HG03565 (cell line): ENCODE measurements around the gene KCNJ6.
"Not testable (repeated sequence)": the region's sequence is repeated elsewhere in the genome, so short reads cannot be mapped to it uniquely, and the experiment has no call there.

Source experiments
- ATAC-seq: cut with Tn5 transposase; IDR thresholded peaks from one replicate; pipeline ENCODE4 v1.9.1; 2021; ENCODE audit warnings: mild to moderate bottlenecking, moderate library complexity; ENCODE audit not compliant: unreplicated experiment

Gene KCNJ6

DNA sequence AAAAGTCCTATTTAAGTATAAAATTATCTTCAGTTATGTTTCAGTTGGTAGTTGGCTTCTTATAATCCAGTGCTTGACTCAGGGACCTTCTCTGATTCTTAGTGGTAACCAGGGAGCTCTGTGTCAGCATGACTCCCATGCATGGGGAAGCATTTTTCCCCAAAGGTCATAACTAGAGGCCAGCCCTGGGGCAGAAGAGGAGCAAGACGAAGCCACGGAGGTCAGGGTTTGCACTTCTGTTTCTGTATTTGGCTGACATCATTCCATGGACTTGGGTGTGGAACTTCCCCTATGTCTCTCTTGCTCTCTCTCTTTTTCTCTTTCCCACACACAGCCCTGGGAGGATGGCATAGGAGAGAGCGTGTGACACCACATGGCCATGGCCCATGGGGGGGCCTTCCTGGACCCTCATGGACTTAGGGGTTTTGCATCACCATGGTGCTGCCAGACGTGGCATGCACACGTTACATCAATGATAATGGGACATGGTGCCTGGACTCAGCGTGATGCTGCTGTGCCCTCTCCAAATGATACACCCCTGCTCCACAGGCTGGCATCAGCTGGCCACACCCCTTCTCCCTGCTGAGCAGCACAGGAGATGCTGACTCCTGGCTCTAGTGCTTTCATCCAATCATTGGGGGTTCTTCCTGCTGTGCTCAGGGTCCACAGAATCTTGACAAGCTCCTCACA is 260.5 kb downstream of the KCNJ6 start:
- no peak for ATAC-seq

- ATAC-seq, result no peak
These were observed 261.7 kb downstream of the KCNJ6 start for GRCh38 chr21:37654596-37654995.

DNA sequence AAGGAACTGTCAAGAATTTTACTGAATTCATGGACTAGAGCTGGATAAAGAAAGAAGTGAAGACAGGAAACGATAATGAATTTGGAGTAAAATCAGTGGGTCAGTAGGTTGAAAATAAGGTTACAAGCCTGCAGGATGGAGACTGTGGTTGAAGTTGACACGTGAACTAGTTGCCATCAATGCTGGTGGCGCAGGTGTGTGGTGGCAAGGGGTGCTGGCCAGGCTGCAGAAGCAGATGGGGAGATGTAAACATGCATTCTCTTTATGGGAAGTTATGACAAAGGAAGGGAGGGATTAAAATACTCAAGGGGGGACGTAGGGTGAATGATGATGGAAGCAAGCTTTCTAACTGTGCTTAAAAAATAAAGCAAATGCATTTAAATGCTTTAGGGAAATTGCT is 263.1 kb downstream of the KCNJ6 start:
- ATAC-seq, result no peak

DNA sequence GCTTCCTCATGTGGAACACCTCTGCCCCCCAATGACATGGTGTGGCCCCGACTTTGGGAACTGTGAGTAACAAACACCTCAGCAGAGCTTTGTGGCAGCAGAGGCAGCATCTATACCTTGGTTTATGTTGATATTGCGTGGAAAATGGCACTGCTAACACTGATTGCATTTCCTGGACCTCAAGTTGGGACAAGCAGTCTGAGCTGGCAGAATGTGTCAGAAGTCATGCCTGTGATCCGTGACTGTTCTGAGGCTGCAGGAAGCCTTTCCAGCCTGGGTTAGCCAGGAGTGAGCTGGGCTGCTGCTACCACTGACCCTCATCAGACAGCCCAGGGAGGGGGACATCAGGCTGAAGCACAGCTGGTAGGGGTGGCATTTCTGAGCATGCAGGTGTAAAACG is 268.5 kb downstream of the KCNJ6 start:
- ATAC-seq, result no peak

DNA sequence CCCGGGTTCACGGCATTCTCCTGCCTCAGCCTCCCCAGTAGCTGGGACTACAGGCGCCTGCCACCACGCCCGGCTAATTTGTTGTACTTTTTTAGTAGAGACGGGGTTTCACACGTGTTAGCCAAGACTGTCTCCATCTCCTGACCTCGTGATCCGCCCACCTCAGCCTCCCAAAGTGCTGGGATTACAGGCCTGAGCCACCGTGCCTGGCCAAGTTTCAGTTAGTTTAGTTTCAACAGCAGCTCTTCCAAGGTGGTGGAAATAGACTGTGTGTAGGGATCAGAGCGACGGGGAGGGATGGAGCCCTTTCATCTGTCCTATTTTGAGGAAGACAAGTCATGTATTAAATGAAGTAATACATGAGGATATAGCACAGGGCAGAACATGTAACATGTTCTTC is 269.5 kb downstream of the KCNJ6 start:
- ATAC-seq, result not testable (repeated sequence)

- no peak for ATAC-seq
These were observed 270.4 kb downstream of the KCNJ6 start for GRCh38 chr21:37645848-37646247.

DNA sequence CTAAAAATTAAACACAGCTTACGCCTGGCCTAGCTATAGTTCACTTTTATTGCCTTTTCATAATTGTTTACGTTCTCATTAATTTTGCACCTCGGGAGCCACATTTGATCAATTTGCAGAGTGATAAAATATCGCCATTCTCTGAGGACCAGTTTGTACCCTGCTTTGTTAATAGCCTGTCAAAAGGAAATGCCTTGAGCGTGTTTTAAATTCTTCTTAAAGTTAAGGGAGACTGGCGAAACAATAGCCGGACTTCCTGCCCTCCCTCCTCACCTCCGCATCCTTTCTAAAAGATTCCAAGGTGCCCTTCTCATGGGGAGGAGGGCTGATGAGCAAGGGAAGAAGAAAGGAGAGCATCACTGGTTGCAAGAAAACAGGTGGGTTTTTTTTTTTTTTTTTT is 271.6 kb downstream of the KCNJ6 start:
- ATAC-seq, result no peak

GRCh38 chr21:37643862-37644261 is 272.4 kb downstream of the KCNJ6 start:
- ATAC-seq, result not testable (repeated sequence)

GRCh38 chr21:37642493-37642892 is 273.8 kb downstream of the KCNJ6 start:
- ATAC-seq, result no peak

DNA sequence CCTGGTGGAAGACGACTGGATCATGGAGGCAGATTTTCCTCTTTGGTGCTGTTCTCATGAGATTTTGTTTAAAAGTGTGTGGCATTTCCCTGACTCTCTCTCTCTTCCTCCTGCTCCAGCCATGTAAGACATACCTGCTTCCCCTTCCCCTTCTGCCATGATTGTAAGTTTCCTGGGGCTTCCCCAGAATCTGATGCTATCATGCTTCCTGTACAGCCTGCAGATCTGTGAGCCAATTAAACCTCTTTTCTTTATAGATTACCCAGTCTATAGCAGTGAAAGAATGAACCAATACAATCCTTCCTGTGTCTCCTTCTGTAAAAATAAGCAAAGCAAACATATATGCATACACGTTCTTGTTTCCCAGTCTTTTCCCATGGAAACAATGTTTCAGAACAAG is 276.5 kb downstream of the KCNJ6 start:
- ATAC-seq, result no peak

DNA sequence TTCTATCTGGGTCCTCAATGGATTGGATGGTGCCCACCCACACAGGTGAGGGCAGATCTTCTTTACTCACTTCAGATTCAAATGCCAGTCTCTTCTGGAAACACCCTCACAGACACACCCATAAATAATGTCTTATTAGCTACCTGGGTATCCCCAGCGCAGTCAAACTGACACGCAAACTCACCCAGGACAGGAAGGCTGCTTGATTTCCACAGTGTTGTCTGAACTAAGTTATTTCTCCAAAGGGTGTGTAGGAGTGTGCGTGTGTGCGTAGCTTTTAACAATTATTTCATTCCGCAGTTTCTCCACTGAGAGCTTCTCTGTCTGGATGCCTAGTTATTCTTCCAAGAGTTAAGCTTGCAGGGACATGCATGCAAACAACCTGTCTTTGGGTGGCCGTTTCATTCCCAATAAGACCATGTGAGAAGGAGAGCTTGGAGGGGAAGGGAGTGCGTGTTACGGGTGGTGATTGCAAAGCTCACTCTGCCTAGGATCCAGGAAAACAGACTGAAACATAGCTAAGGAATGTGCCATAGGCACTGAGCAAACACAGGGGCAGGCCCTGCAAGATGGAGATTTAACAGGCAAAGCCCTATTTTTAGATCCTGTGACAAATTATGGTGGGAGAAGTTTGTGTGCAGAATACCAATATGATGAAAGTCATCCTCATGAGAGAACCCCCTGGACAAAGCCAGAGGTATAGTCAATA is 280.0 kb downstream of the KCNJ6 start:
- ATAC-seq, result no peak

DNA sequence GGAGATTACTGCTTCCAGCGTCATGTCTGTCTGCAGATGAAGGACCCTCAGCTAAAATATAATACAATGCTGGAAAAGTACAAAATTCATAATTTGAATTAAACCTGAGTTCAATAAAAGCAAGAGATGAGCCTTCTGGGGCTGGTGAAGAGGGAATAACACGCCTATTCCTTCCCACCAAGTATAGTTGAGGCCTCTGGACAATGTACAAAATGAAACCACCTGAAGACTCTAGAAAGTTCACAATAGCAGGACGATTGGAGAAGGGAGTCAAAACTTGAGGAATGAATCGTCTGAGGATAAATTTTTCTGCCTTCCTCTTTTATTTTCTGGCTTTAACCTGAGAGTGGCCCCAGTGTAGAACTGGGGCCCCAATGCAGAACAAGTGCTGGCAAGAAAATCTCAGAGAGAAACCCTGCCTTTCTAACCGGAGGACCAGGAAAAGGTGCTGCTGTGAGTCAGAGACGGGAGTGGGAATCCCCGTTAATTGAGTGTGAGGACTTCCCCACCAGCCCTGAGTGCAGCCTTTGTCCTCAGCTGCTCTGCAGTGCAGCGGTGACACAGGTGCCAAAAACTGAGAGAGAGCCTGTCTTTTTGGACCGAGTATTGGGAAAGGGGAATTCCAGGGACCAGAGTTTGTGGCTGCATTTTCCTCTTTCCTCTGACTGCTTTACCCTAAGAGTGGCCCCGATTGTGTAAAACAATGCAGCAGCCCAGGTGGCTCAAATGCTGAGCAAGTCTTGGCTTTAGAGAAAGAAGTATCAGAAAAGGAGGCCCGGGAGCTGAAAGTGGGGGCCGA is 284.7 kb downstream of the KCNJ6 start:
- ATAC-seq, result peak; percentile 78

DNA sequence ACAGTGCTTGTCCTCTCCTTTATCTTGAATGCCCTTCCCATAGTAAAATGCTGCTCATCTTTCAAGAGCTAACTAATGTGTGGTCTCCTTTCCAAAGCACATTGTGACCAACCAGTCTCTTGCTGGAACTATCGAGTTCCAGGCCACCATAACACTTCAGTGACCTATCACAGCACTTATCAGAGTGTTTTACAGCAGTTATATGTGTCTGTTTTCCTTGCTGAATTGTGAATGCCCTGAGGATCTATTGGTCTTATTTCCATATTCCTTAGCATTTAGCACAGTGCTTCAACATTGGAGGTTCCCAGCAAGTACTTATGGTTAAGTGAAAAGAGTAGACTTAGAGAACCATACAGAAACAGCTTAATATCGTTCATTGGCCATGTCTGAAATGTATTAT is 285.4 kb downstream of the KCNJ6 start:
- ATAC-seq, result no peak

DNA sequence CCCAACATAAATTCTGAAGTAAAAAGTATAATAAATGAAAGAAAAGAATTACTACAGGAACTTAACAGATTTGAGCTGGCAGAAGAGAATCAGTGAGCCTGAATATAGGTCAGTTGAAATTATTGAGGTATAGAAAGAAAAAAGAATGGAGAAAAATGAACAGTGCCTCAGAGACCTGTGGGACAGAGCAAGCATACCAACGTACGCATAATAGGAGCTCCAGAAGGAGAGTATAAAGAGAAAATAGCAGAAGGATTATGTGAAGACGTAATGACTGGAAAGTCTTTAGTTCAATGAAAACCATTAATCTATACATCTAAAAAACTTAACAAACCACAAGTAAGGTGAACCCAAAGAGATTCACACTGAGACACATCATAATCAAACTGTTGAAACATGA is 287.9 kb downstream of the KCNJ6 start:
- ATAC-seq, result no peak

DNA sequence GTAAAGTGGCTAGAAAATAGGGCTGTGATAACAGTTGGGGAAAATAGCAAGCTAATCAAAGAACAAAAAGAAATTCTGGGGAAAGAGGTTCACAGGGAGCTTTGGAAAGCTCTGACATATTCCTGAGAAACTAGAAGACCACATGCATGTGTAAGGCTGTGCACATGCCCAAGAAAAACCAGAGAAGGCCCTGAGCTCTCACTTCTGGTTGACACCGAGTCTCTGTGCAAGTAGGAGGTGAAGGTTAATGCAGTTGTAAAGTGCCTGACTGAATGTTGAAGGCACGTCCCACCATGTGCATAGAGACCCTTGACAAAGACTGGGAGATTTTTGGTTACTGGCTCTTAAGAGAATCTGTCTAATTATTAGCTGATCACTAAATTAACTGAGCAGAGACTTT is 288.7 kb downstream of the KCNJ6 start:
- no peak for ATAC-seq

DNA sequence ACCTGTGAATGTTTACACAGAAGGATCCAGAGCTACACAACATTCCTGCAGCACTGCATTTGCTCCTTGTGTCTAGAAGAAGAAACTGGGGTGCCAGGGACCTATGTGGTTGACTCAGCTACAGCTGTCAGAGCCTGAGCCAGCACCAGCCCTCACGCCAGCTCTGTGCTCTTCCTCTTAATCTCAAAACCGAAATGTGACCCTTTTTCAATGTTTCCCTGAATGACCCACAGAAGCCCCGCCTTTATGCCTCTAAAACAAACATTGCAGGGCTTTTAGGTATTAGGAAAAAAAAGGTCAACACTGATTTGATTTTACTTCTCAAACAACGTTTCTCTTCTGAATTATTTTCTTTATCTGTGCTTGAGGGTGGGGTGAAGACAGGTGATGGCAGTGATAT is 289.2 kb downstream of the KCNJ6 start:
- ATAC-seq, result no peak

- ATAC-seq, result no peak
These were observed 289.9 kb downstream of the KCNJ6 start for GRCh38 chr21:37626320-37626719.

DNA sequence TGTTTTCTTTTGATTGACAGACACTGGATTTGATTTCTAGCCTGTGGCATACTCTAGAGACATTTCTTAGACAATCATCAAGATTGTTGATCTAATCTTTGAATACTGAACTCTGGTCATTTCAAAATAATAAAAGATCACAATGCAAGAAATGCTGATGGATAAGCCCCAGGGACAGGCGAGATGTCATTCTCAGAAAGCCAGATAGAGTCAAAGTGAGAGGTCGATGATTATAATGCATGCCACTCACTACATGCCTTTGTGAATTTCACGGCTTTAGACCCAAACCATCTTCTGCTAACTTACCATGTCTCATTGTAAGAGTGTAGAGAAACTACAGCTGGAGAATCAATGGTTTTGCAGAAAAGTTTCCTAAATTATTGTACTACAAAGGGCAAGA is 292.6 kb downstream of the KCNJ6 start:
- ATAC-seq, result no peak

GRCh38 chr21:37623183-37623582 is 293.1 kb downstream of the KCNJ6 start:
- ATAC-seq, result no peak

DNA sequence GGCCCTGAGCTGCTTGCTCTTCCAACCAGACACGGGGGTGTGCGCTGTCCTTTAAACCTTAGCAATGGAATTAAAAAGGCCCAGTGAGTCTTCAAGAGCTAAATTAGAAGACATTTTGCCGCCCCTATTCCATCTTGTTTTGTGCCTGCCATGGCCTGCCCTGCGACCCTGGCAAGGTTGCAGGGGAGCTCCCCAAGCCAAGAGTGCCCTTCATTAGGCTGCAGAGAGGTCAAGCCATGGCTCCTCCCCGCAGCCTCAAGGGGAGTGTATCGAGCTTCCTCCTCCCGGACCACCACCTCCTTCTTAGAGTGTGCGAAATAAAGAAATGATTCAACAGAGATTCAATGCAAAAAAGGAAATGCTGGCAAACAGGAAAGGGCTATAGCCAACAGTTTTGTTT is 293.5 kb downstream of the KCNJ6 start:
- ATAC-seq, result no peak

DNA sequence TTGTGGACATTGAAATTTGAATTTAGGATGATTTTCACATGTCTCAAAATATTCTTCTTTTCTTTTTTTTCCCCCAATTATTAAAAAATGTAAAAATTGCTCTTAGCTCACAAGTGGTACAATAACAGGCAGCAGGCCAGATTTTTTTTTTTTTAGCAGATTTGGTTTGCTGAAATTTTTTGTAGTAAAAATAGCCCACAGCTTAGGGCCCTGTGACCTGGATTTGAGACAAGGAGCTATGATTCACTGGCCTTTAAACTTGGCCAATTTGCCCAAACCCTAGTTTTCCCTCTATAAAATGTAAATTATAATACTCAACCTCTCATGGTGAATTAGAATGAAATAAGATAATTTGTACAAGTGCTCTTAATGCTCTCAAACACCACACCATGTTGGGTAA is 295.9 kb downstream of the KCNJ6 start:
- no peak for ATAC-seq

GRCh38 chr21:37619464-37619974 is 296.7 kb downstream of the KCNJ6 start:
- ATAC-seq, result no peak
